Heart left ventricle (tissue), 16 donors: Measurements from ENCODE around the gene ADCY7. TPM values are rescaled to one million over a fixed set of nuclear protein-coding genes. Genes with fewer than 3 reads are reported as not detected.

Source experiments
- ATAC-seq, 4 donors: fragments of 200-7000 bp; cut with Tn5 transposase; one replicate each; pipeline ENCODE4 v1.9.1; 2020 to 2022; ENCODE audit warnings: moderate library complexity in 4 of 4, mild to moderate bottlenecking in 3 of 4, moderate number of reproducible peaks in 1 of 4
- DNase-seq, 5 donors: peaks; one replicate each; pipeline ENCODE4 v3.0.0-alpha.2; 2020
- H3K27ac ChIP-seq, 12 donors: fragments of 200-600 bp; sonication (generic) in 4 of 12; one replicate each; pipeline versions ENCODE4 v1.5.0 to v1.8.0; 2016 to 2022; ENCODE audit warnings: mild to moderate bottlenecking in 2 of 12
- H3K27me3 ChIP-seq, 9 donors: fragments of 200-600 bp; sonication (generic) in 2 of 9; one replicate each; pipeline versions ENCODE4 v1.5.1 to v1.8.0; 2016 to 2022; ENCODE audit warnings: mild to moderate bottlenecking in 3 of 9
- H3K36me3 ChIP-seq, 9 donors: fragments of 200-600 bp; sonication (generic) in 2 of 9; one replicate each; pipeline versions ENCODE4 v1.5.0 to v1.8.0; 2018 to 2022; ENCODE audit warnings: mild to moderate bottlenecking in 2 of 9
- H3K4me1 ChIP-seq, 12 donors: fragments of 200-600 bp; sonication (generic) in 4 of 12; one replicate each; pipeline versions ENCODE4 v1.5.0 to v1.8.0; 2016 to 2022; ENCODE audit warnings: mild to moderate bottlenecking in 3 of 12
- H3K4me3 ChIP-seq, 12 donors: fragments of 200-600 bp; sonication (generic) in 4 of 12; one replicate each; pipeline versions ENCODE4 v1.5.0 to v1.8.0; 2017 to 2022; ENCODE audit warnings: mild to moderate bottlenecking in 9 of 12, moderate library complexity in 4 of 12
- H3K9me3 ChIP-seq, 12 donors: fragments of 200-600 bp; sonication (generic) in 4 of 12; one replicate each; pipeline versions ENCODE4 v1.5.0 to v1.8.0; 2016 to 2022; ENCODE audit warnings: mild to moderate bottlenecking in 1 of 12
- POLR2A ChIP-seq, 2 donors: fragments of 450-650 bp; IDR thresholded peaks; one replicate each; pipeline ENCODE4 v1.6.1; 2017; ENCODE audit warnings: antibody characterized with exemption in 2 of 2, mild to moderate bottlenecking in 2 of 2, moderate library complexity in 2 of 2
- WGBS, 4 donors: extraction: QIAGEN DNeasy Blood & Tissue Kit in 2 of 4; methylation state at CpG; one replicate each; pipeline versions ENCODE4 v1.1.5 to v1.1.7; 2013 to 2018; 5-methylcytosine and 5-hydroxymethylcytosine counted together
- intact Hi-C, 10 donors: fragments of 100-400 bp; cut with DNase I; formaldehyde crosslinking; loops; one replicate each; pipeline versions ENCODE4 v1.11.1 to v1.14.2; 2022
- polyA plus RNA-seq, 2 donors: library from polyadenylated mRNA; stranded (reverse); fragments of 200-250 nt; gene quantifications; one replicate each; pipeline ENCODE4 v1.2.3, GENCODE V29; 2013
- total RNA-seq, 9 donors: library from RNA; depleted of rRNA in 2 of 9; stranded (reverse); fragments of >200 nt in 2 of 9; fragmentation: NEBNext Ultra II Directional in 3 of 9; extraction: Animal tissue kit (Norgen Biotek cat#: 25700) in 3 of 9; gene quantifications; one replicate each; pipeline versions ENCODE4 v1.1.0 to v1.2.4, GENCODE V29; 2016 to 2023
- TF ChIP-seq, protein P1 (sequence below), 12 donors: fragments of 200-600 bp; sonication (generic) in 4 of 12; IDR thresholded peaks; one replicate each; pipeline versions ENCODE4 v1.5.0 to v1.8.0; 2018 to 2022; ENCODE audit warnings: antibody characterized with exemption in 12 of 12, mild to moderate bottlenecking in 5 of 12
- donor health status: ischemic (EF 13 %, LVEDD 7.1; RV severe dilation, severe dysfunction).
- donor health status: healthy with polysubstance abuse.
- donor health status: DM: no; HTN: yes; CAD: no.
- donor health status: DM: no; HTN: no; CAD: no.
- donor health status: ischemic (EF 25% LVEDD 6.9; RV normal size, moderate dysfunction).
- donor health status: ischemic (EF 25% LVEDD 5.7; RV mildly dilated, moderate dysfunction).
- donor health status: healthy.
- donor health status: DM: yes; HTN: yes; CAD: no.
- donor health status: ischemic (EF 35%, LVEDD 5.7; RV mildly dilated, moderate dysfunction).
- donor health status: nonischemic (EF 11% LVEDD 7.7; RV severe dilation, severe dysfunction).
- donor health status: DM: yes; HTN: yes; CAD: no.
- donor health status: PGD.
- donor health status: ischemic (EF 29% LVEDD 5.4; RV normal size, mild dysfunction).
- donor health status: nonischemic (EF 23%, LVEDD 6.1; RV moderate dilation, normal function).

ADCY7 gene
- total and polyA plus RNA-seq, 11 donors: 3.2 to 46.7 (median 5.3) TPM

GRCh38 chr16:50259334-50260205 lies 6.8 kb upstream of the ADCY7 start:
- WGBS, 4 donors: 40 to 53% (median 48%) methylated on average over 16 to 23 of the region's 23 CpGs
- no peak for TF ChIP-seq POLR2A (IDR thresholded peaks at IDR 0.05)
- TF ChIP-seq, protein P1, sequence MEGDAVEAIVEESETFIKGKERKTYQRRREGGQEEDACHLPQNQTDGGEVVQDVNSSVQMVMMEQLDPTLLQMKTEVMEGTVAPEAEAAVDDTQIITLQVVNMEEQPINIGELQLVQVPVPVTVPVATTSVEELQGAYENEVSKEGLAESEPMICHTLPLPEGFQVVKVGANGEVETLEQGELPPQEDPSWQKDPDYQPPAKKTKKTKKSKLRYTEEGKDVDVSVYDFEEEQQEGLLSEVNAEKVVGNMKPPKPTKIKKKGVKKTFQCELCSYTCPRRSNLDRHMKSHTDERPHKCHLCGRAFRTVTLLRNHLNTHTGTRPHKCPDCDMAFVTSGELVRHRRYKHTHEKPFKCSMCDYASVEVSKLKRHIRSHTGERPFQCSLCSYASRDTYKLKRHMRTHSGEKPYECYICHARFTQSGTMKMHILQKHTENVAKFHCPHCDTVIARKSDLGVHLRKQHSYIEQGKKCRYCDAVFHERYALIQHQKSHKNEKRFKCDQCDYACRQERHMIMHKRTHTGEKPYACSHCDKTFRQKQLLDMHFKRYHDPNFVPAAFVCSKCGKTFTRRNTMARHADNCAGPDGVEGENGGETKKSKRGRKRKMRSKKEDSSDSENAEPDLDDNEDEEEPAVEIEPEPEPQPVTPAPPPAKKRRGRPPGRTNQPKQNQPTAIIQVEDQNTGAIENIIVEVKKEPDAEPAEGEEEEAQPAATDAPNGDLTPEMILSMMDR (IDR thresholded peaks at IDR 0.05): no peak
- Histone ChIP-seq H3K4me3 (no peak overlapping the region), H3K4me1 (peaks cover 0 to 32% (median 10%) of the 10 kb centered on the region in 12 donors), H3K9me3 (peaks cover 0 to 6% (median 0%) of the 10 kb centered on the region in 12 donors), H3K27ac (peak overlapping the region in 10 of 12 donors; percentile 1 to 75 (median 42)), H3K36me3 (no peaks in the 10 kb centered on the region), H3K27me3 (no peaks in the 10 kb centered on the region)
- ATAC-seq: peak; percentile 59 to 82 (median 77)
- intact Hi-C loops: loop anchor here in 1 of 10 donors (10.0 kb wide), 1 partner anchor 55 kb away; no protein-coding TSS in a partner anchor
- peak in 4 of 5 donors; percentile 60 to 84 (median 70) for DNase-seq

- peak in 2 of 5 donors; percentile 12 to 37 for DNase-seq
- Histone ChIP-seq H3K27ac (peak overlapping the region in 3 of 12 donors; percentile 1 to 75 (median 34)), H3K36me3 (no peaks in the 10 kb centered on the region), H3K9me3 (peaks cover 0 to 6% (median 0%) of the 10 kb centered on the region in 12 donors), H3K4me3 (no peak overlapping the region), H3K4me1 (peaks cover 0 to 35% (median 10%) of the 10 kb centered on the region in 12 donors), H3K27me3 (no peaks in the 10 kb centered on the region)
- ATAC-seq: no peak
- intact Hi-C loops: loop anchor here in 1 of 10 donors (10.0 kb wide), 1 partner anchor 54 kb away; no protein-coding TSS in a partner anchor
- 93 to 95% (median 94%) methylated on average over 8 to 9 of the region's 9 CpGs for WGBS, 4 donors
- TF ChIP-seq POLR2A (IDR thresholded peaks at IDR 0.05): no peak
- TF ChIP-seq, protein P1 (IDR thresholded peaks at IDR 0.05): no peak
Measured at GRCh38 chr16:50260206-50261159, 5.9 kb upstream of the ADCY7 start.

DNA sequence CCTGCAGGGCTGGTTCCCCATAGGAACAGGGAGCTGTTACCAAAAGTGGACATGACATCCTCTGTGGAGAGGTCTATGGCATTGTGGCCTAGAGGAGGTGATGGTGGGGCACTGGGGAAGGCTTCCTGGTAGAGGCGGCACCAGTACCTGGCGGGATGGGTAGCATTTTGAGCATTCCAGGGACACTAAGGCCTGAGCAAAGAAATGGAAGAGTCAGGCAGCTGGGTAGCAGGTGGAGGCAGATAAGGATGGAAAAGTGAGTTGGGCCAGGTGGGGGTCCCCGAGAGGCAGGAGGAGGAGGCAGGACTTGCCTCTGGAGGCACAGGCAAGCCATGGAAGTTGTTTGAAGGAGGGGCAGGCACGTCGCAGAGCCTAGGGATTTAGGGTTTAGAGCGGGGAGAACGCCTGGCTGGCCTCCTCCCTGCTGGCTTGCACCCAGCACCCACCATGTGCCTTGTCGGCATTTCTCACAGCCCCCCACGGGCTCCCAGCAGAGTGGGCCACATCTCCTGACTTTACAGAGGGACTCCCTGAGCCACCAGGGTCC lies 5.1 kb upstream of the ADCY7 start:
- no peaks in the 10 kb centered on the region for H3K27me3 ChIP-seq
- H3K27ac ChIP-seq: no peak overlapping the region
- DNase-seq (peak in 1 of 5 donors; percentile 19), ATAC-seq (no peak)
- TF ChIP-seq, protein P1 (IDR thresholded peaks at IDR 0.05): no peak
- no peak for TF ChIP-seq POLR2A (IDR thresholded peaks at IDR 0.05)
- peaks cover 0 to 6% (median 0%) of the 10 kb centered on the region in 12 donors for H3K9me3 ChIP-seq
- H3K36me3 ChIP-seq: no peaks in the 10 kb centered on the region
- 76 to 80% (median 79%) methylated on average over 9 of the region's 9 CpGs for WGBS, 4 donors
- intact Hi-C loops: loop anchor here in 1 of 10 donors (10.0 kb wide), 1 partner anchor 54 kb away; no protein-coding TSS in a partner anchor
- H3K4me3 ChIP-seq: no peak overlapping the region
- peaks cover 0 to 42% (median 10%) of the 10 kb centered on the region in 12 donors for H3K4me1 ChIP-seq
